Right lobe of liver (tissue), 6 donors: Measurements from ENCODE around the gene MTMR12. TPM values are rescaled to one million over a fixed set of nuclear protein-coding genes. Genes with fewer than 3 reads are reported as not detected.

ENCODE experiments used
- ATAC-seq, 4 donors: fragments of 200-7000 bp; cut with Tn5 transposase; one replicate each; pipeline ENCODE4 v1.9.1; 2020; ENCODE audit warnings: mild to moderate bottlenecking in 4 of 4, moderate library complexity in 4 of 4
- DNase-seq, 3 donors: peaks; one replicate each; pipeline ENCODE4 v3.0.0-alpha.2; 2020
- H3K27ac ChIP-seq, 3 donors: fragments of 200-600 bp; one replicate each; pipeline ENCODE4 v1.8.0; 2022
- H3K27me3 ChIP-seq, 2 donors: fragments of 200-600 bp; one replicate each; pipeline ENCODE4 v1.8.0; 2022
- H3K36me3 ChIP-seq, 4 donors: fragments of 200-600 bp; sonication (generic) in 1 of 4; one replicate each; pipeline versions ENCODE4 v1.5.1 to v1.8.0; 2017 to 2022; ENCODE audit warnings: control low read depth in 1 of 4
- H3K4me1 ChIP-seq, 4 donors: fragments of 200-600 bp; sonication (generic) in 1 of 4; one replicate each; pipeline versions ENCODE4 v1.5.1 to v1.8.0; 2017 to 2022; ENCODE audit warnings: control low read depth in 1 of 4
- H3K4me3 ChIP-seq, 3 donors: fragments of 200-600 bp; one replicate each; pipeline ENCODE4 v1.8.0; 2022
- H3K9me3 ChIP-seq, 4 donors: fragments of 200-600 bp; sonication (generic) in 1 of 4; one replicate each; pipeline versions ENCODE4 v1.5.1 to v1.8.0; 2017 to 2022; ENCODE audit warnings: control low read depth in 1 of 4
- POLR2A ChIP-seq: fragments of 450-650 bp; IDR thresholded peaks from one replicate; pipeline ENCODE4 v1.6.1; 2017; ENCODE audit warnings: antibody characterized with exemption, mild to moderate bottlenecking
- WGBS: methylation state at CpG from one replicate; pipeline ENCODE4 v1.1.6; 2018; ENCODE audit warnings: low coverage, low lambda C conversion rate; ENCODE audit not compliant: insufficient coverage; ENCODE audit errors: missing lambda C conversion rate; 5-methylcytosine and 5-hydroxymethylcytosine counted together
- intact Hi-C, 2 donors: fragments of 100-400 bp; cut with DNase I; formaldehyde crosslinking; loops; one replicate each; pipeline versions ENCODE4 v1.11.2 to v1.14.1; 2022
- total RNA-seq, 6 experiments: library from RNA; depleted of rRNA in 2 of 6; stranded (reverse); fragments of >200 nt in 2 of 6; fragmentation: NEBNext Ultra II Directional in 3 of 6; extraction: Animal tissue kit (Norgen Biotek cat#: 25700) in 3 of 6; gene quantifications; one replicate each; pipeline versions ENCODE4 v1.1.0 to v1.2.4, GENCODE V29; 2016 to 2023
- TF ChIP-seq, protein P1 (sequence below), 4 donors: fragments of 200-600 bp in 3 of 4; fragments of 450-650 bp in 1 of 4; IDR thresholded peaks; one replicate each; pipeline versions ENCODE4 v1.5.1 to v1.8.0; 2016 to 2022; ENCODE audit warnings: antibody characterized with exemption in 4 of 4, mild to moderate bottlenecking in 2 of 4
- donor health status: DM: no; HTN: yes; CAD: no.
- donor health status: DM: no; HTN: no; CAD: no.
- donor health status: DM: no; HTN: no; CAD: no.
- donor health status: DM: no; HTN: yes; CAD: no.
- donor health status: DM: no; HTN: yes; CAD: no.

The MTMR12 gene
- total RNA-seq, 6 experiments from 2014 or later: 14.9 to 22.9 (median 16.3) TPM

DNA sequence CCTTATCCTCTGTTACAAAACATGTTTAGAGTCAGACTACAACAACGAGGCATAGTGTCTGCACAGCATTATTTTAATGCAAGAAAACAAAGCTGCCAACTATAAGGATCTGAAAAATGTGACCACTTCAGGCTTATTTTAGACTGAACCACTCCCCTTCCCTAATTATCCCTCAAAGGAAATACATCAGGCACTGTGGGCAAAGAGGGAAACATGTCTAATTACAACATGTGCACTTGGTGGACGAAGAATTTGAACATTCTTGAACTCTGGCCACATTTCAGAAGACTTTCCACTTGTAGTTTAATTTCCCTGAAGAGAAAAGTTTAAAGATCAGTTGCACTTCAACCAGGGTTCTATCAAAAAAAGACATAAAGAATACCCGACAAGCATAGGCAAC is 3.8 kb downstream of the MTMR12 start:
- no peak for DNase-seq

DNA sequence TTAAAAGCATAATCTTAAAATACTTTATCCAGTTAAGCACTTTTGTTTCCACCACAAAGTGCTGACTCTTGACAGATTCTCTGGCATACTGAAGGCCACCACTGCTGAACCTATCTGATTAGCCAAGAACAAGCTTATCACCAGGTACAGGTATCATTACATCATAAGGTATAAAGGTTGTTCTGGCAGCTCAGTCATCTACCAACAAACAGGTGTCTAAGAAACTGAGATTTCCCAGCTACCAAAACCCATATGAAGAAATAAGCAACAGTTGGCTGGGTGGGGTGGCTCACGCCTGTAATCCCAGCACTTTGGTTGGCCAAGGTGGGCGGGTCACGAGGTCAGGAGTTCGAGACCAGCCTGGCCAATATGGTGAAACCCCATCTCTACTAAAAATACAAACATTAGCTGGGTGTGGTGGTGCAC is 5.0 kb downstream of the MTMR12 start:
- intact Hi-C loops: no loop called here
- DNase-seq (peak in 1 of 3 donors; percentile 58), ATAC-seq (peak; percentile 72 to 80 (median 76))
- no peak overlapping the region for H3K4me3 ChIP-seq
- no peaks in the 10 kb centered on the region for H3K9me3 ChIP-seq
- H3K4me1 ChIP-seq: peaks cover 0 to 63% (median 18%) of the 10 kb centered on the region in 4 donors
- H3K36me3 ChIP-seq: no peaks in the 10 kb centered on the region
- peak overlapping the region; percentile 37 to 85 (median 69) for H3K27ac ChIP-seq
- WGBS: 17% methylated on average over 1 of the region's 4 CpGs
- TF ChIP-seq, protein P1, sequence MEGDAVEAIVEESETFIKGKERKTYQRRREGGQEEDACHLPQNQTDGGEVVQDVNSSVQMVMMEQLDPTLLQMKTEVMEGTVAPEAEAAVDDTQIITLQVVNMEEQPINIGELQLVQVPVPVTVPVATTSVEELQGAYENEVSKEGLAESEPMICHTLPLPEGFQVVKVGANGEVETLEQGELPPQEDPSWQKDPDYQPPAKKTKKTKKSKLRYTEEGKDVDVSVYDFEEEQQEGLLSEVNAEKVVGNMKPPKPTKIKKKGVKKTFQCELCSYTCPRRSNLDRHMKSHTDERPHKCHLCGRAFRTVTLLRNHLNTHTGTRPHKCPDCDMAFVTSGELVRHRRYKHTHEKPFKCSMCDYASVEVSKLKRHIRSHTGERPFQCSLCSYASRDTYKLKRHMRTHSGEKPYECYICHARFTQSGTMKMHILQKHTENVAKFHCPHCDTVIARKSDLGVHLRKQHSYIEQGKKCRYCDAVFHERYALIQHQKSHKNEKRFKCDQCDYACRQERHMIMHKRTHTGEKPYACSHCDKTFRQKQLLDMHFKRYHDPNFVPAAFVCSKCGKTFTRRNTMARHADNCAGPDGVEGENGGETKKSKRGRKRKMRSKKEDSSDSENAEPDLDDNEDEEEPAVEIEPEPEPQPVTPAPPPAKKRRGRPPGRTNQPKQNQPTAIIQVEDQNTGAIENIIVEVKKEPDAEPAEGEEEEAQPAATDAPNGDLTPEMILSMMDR (IDR thresholded peaks at IDR 0.05): no peak
- TF ChIP-seq POLR2A: no peak
- no peaks in the 10 kb centered on the region for H3K27me3 ChIP-seq

More for the DNA sequence above, 3.8 kb downstream of the MTMR12 start:
- H3K9me3 ChIP-seq: no peaks in the 10 kb centered on the region
- intact Hi-C loops: no loop called here
- 27% methylated on average over 3 of the region's 3 CpGs for WGBS
- H3K4me3 ChIP-seq: no peak overlapping the region
- H3K27ac ChIP-seq: peak overlapping the region in 2 of 3 donors; percentile 69 to 85
- H3K36me3 ChIP-seq: no peaks in the 10 kb centered on the region
- H3K27me3 ChIP-seq: no peaks in the 10 kb centered on the region
- H3K4me1 ChIP-seq: peaks cover 0 to 55% (median 15%) of the 10 kb centered on the region in 4 donors
- TF ChIP-seq, protein P1 (IDR thresholded peaks at IDR 0.05): no peak
- no peak for TF ChIP-seq POLR2A
- no peak for ATAC-seq

DNA sequence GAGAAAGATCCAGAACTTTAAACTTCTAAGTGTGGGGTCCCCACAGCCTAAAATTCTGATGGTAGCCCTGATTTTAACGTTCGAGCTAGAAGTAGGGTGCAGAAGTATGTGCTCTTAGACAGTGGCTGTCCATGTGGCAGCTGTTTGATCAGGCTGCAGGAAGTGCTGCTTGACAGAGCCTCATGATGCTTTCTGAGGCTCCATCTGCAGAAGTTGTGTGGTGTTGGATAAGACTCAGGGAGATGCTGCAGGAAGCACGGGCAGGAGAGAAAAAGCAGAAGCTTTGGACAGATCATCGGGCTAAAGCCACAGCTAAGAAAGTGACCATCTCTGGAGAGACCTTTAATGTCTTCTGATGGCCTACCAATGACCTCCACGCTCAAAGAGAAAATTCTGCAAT is 8.1 kb downstream of the MTMR12 start:
- intact Hi-C loops: no loop called here
- Histone ChIP-seq H3K27ac (no peak overlapping the region), H3K4me3 (no peak overlapping the region), H3K9me3 (no peaks in the 10 kb centered on the region), H3K36me3 (no peaks in the 10 kb centered on the region), H3K4me1 (peaks cover 0 to 57% (median 15%) of the 10 kb centered on the region in 4 donors), H3K27me3 (no peaks in the 10 kb centered on the region)
- ATAC-seq (no peak), DNase-seq (no peak)
- TF ChIP-seq, protein P1 (IDR thresholded peaks at IDR 0.05): no peak
- no peak for TF ChIP-seq POLR2A
- 76% methylated on average over 3 of the region's 5 CpGs for WGBS

DNA sequence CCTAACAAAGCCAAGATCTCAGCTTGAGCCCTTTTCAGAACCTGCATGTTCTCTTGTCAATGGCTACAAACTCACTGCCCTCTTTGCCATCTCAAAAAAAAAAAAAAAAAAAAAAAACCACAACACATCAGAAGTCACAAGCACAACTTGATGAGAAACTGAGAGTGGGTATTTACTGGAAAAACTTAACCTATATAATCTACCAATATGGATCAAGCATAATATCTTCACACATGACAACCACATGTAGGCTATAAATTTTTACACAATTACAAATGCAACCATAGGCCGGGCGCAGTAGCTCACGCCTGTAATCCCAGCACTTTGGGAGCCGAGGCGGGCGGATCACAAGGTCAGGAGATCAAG is 9.0 kb downstream of the MTMR12 start:
- peak overlapping the region in 1 of 3 donors; percentile 68 for H3K27ac ChIP-seq
- H3K4me3 ChIP-seq: no peak overlapping the region
- H3K4me1 ChIP-seq: peaks cover 0 to 48% (median 15%) of the 10 kb centered on the region in 4 donors
- no peak for ATAC-seq
- H3K36me3 ChIP-seq: no peaks in the 10 kb centered on the region
- H3K27me3 ChIP-seq: no peaks in the 10 kb centered on the region
- intact Hi-C loops: no loop called here
- TF ChIP-seq, protein P1 (IDR thresholded peaks at IDR 0.05): no peak
- no peak for TF ChIP-seq POLR2A
- H3K9me3 ChIP-seq: no peaks in the 10 kb centered on the region
- 98% methylated on average over 5 of the region's 6 CpGs for WGBS
- DNase-seq: no peak
